GM23248 (cell line): Measurements from ENCODE around the gene KIRREL2.

Experiments
- EZH2 ChIP-seq: fragments of 200-600 bp; sonication (generic); IDR thresholded peaks from 2 replicates; pipeline ENCODE4 v1.6.1; 2018; ENCODE audit warnings: antibody characterized with exemption, mild to moderate bottlenecking; ENCODE audit not compliant: insufficient read depth, poor library complexity, severe bottlenecking
- EZH2phosphoT487 ChIP-seq: fragments of 200-600 bp; sonication (generic); IDR thresholded peaks from 2 replicates; pipeline ENCODE4 v1.6.1; 2018; ENCODE audit warnings: antibody characterized with exemption, moderate library complexity, mild to moderate bottlenecking, low read depth; ENCODE audit not compliant: insufficient read depth

- TF ChIP-seq EZH2phosphoT487 (no peak), EZH2 (no peak)
Measured at GRCh38 chr19:35844482-35845214, 12.1 kb upstream of the KIRREL2 start.
